H9 (cell line): Measurements from ENCODE around the gene SLC44A3. TPM values are rescaled to one million over a fixed set of nuclear protein-coding genes. Genes with fewer than 3 reads are reported as not detected.

ENCODE experiments used
- DNase-seq: peaks from one replicate; pipeline ENCODE4 v3.0.0-alpha.2; 2017
- H2AFZ ChIP-seq: one replicate; pipeline ENCODE4 v1.6.1; 2013; ENCODE audit warnings: mild to moderate bottlenecking, low read length, control low read depth, moderate library complexity
- H2AK5ac ChIP-seq: 2 replicates; pipeline ENCODE4 v1.6.1; 2013; ENCODE audit warnings: low read length, control low read depth, mixed read lengths; ENCODE audit not compliant: insufficient read length
- H2BK120ac ChIP-seq: one replicate; pipeline ENCODE4 v1.6.1; 2013; ENCODE audit warnings: low read depth, mild to moderate bottlenecking, low read length, control low read depth, inconsistent platforms; ENCODE audit not compliant: poor library complexity, severe bottlenecking
- H2BK12ac ChIP-seq: 2 replicates; pipeline ENCODE4 v1.6.1; 2013; ENCODE audit warnings: low read length, control low read depth, mixed read lengths, low read depth; ENCODE audit not compliant: insufficient read length
- H2BK15ac ChIP-seq: 2 replicates; pipeline ENCODE4 v1.6.1; 2013; ENCODE audit warnings: low read depth, low read length, control low read depth
- H2BK20ac ChIP-seq: one replicate; pipeline ENCODE4 v1.6.1; 2013; ENCODE audit warnings: low read depth, mild to moderate bottlenecking, low read length, control low read depth, inconsistent platforms; ENCODE audit not compliant: poor library complexity, severe bottlenecking
- H2BK5ac ChIP-seq: 2 replicates; pipeline ENCODE4 v1.6.1; 2013; ENCODE audit warnings: low read length, control low read depth, mixed read lengths; ENCODE audit not compliant: insufficient read length
- H3K14ac ChIP-seq: 2 replicates; pipeline ENCODE4 v1.6.1; 2013; ENCODE audit warnings: low read length, control low read depth; ENCODE audit not compliant: insufficient read depth
- H3K18ac ChIP-seq: 2 replicates; pipeline ENCODE4 v1.6.1; 2013; ENCODE audit warnings: low read depth, mild to moderate bottlenecking, mixed read lengths, low read length, control low read depth; ENCODE audit not compliant: insufficient read length
- H3K23ac ChIP-seq: 2 replicates; pipeline ENCODE4 v1.6.1; 2013; ENCODE audit warnings: low read length, control low read depth, mixed read lengths, low read depth; ENCODE audit not compliant: insufficient read length
- H3K23me2 ChIP-seq: 2 replicates; pipeline ENCODE4 v1.6.1; 2013; ENCODE audit warnings: low read depth, mild to moderate bottlenecking, mixed read lengths, low read length, control low read depth; ENCODE audit not compliant: insufficient read length, poor library complexity, severe bottlenecking
- H3K27ac ChIP-seq: 2 replicates; pipeline ENCODE4 v1.5.1; 2013; ENCODE audit warnings: low read length, control low read depth, mixed read lengths, low read depth; ENCODE audit not compliant: insufficient read length
- H3K27me3 ChIP-seq: 2 replicates; pipeline ENCODE4 v1.6.1; 2013; ENCODE audit warnings: low read length, control low read depth, inconsistent platforms; ENCODE audit not compliant: insufficient read depth
- H3K4ac ChIP-seq: 2 replicates; pipeline ENCODE4 v1.6.1; 2013; ENCODE audit warnings: low read depth, mild to moderate bottlenecking, control low read depth, inconsistent platforms, low read length, moderate library complexity
- H3K4me1 ChIP-seq: 2 replicates; pipeline ENCODE4 v1.6.1; 2013; ENCODE audit warnings: low read length, control low read depth, inconsistent platforms; ENCODE audit not compliant: insufficient read depth
- H3K4me2 ChIP-seq: 2 replicates; pipeline ENCODE4 v1.6.1; 2013; ENCODE audit warnings: low read length, control low read depth, mixed read lengths; ENCODE audit not compliant: insufficient read length, insufficient read depth
- H3K56ac ChIP-seq: 2 replicates; pipeline ENCODE4 v1.6.1; 2013; ENCODE audit warnings: low read depth, mild to moderate bottlenecking, mixed read lengths, low read length, control low read depth; ENCODE audit not compliant: insufficient read length
- H3K79me1 ChIP-seq: 2 replicates; pipeline ENCODE4 v1.6.1; 2013; ENCODE audit warnings: low read depth, mild to moderate bottlenecking, moderate library complexity, low read length, control low read depth, inconsistent platforms; ENCODE audit not compliant: insufficient read depth, poor library complexity, severe bottlenecking
- H3K79me2 ChIP-seq: 2 replicates; pipeline ENCODE4 v1.6.1; 2013; ENCODE audit warnings: low read length, control low read depth, inconsistent platforms; ENCODE audit not compliant: insufficient read depth
- H3K9ac ChIP-seq: 2 replicates; pipeline ENCODE4 v1.6.1; 2013; ENCODE audit warnings: low read length, control low read depth, mixed read lengths; ENCODE audit not compliant: insufficient read length; ENCODE audit errors: extremely low read depth
- H3K9me3 ChIP-seq: one replicate; pipeline ENCODE4 v1.6.1; 2013; ENCODE audit warnings: low read depth, low read length, inconsistent platforms; ENCODE audit not compliant: control insufficient read depth
- H3T11ph ChIP-seq: one replicate; pipeline ENCODE4 v1.6.1; 2013; ENCODE audit warnings: mild to moderate bottlenecking, low read length, control low read depth, inconsistent platforms
- H4K20me1 ChIP-seq: one replicate; pipeline ENCODE4 v1.6.1; 2013; ENCODE audit not compliant: control insufficient read depth, insufficient read length, insufficient read depth
- H4K5ac ChIP-seq: 2 replicates; pipeline ENCODE4 v1.6.1; 2013; ENCODE audit warnings: low read depth, mild to moderate bottlenecking, mixed read lengths, low read length, control low read depth; ENCODE audit not compliant: insufficient read length
- H4K8ac ChIP-seq: replicated peaks from 2 replicates; pipeline ENCODE4 v1.6.1; 2013; ENCODE audit warnings: low read length, control low read depth, mixed read lengths, low read depth; ENCODE audit not compliant: insufficient read length
- H4K91ac ChIP-seq: 2 replicates; pipeline ENCODE4 v1.6.1; 2013; ENCODE audit warnings: low read depth, mild to moderate bottlenecking, moderate library complexity, mixed read lengths, low read length, control low read depth; ENCODE audit not compliant: insufficient read length
- H3K27ac Mint-ChIP-seq, 3 experiments: 2 replicates in 2 of 3; 3 replicates in 1 of 3; pipeline ENCODE4 v1.8.0; 2020 to 2021; ENCODE audit warnings: mixed read lengths in 3 of 3, mild to moderate bottlenecking in 1 of 3, moderate library complexity in 1 of 3
- H3K27me3 Mint-ChIP-seq: 2 replicates; pipeline ENCODE4 v1.8.0; 2021; ENCODE audit warnings: low read depth, mild to moderate bottlenecking, moderate library complexity, mixed read lengths
- H3K36me3 Mint-ChIP-seq, 3 experiments: 2 replicates in 2 of 3; 3 replicates in 1 of 3; pipeline ENCODE4 v1.8.0; 2020 to 2021; ENCODE audit warnings: low read depth in 3 of 3, mixed read lengths in 3 of 3; ENCODE audit not compliant: insufficient read depth in 1 of 3
- H3K4me1 Mint-ChIP-seq, 2 experiments: 2 replicates each; pipeline ENCODE4 v1.8.0; 2020; ENCODE audit warnings: mixed read lengths in 2 of 2
- H3K4me3 Mint-ChIP-seq, 2 experiments: 2 replicates in 1 of 2; 3 replicates in 1 of 2; pipeline ENCODE4 v1.8.0; 2020 to 2021; ENCODE audit warnings: mild to moderate bottlenecking in 2 of 2, mixed read lengths in 2 of 2, moderate library complexity in 1 of 2
- H3K9me3 Mint-ChIP-seq, 2 experiments: 2 replicates in 1 of 2; 3 replicates in 1 of 2; pipeline ENCODE4 v1.8.0; 2020; ENCODE audit warnings: mild to moderate bottlenecking in 2 of 2, mixed read lengths in 2 of 2, moderate library complexity in 1 of 2
- WGBS: extraction: QIAGEN DNeasy Blood & Tissue Kit; methylation state at CpG from one replicate; pipeline ENCODE4 v1.1.7; 2013; ENCODE audit warnings: missing lambda C conversion rate, low lambda C conversion rate, mixed read lengths; ENCODE audit not compliant: insufficient read length; ENCODE audit errors: extremely low coverage; 5-methylcytosine and 5-hydroxymethylcytosine counted together
- total RNA-seq: library from RNA; stranded (reverse); gene quantifications from 2 replicates; pipeline ENCODE4 v1.2.1, GENCODE V29; 2021
- TF ChIP-seq, protein P1 (sequence below): fragments of 200-600 bp; sonication (generic); conservative IDR thresholded peaks from 3 replicates; pipeline ENCODE4 v1.8.0; 2021; ENCODE audit warnings: antibody characterized with exemption, mild to moderate bottlenecking

SLC44A3 gene
- total RNA-seq, 1 experiment from 2014 or later, result 5.5 TPM

- H3K18ac ChIP-seq, result no peak overlapping the region
- no peaks in the 10 kb centered on the region for H3K79me1 ChIP-seq
- WGBS, result no CpG with 5 or more reads among the region's 6 CpGs
- H3K4me3 Mint-ChIP-seq, result no peak overlapping the region
- no peaks in the 10 kb centered on the region for H3K27me3 ChIP-seq
- TF ChIP-seq, protein P1, sequence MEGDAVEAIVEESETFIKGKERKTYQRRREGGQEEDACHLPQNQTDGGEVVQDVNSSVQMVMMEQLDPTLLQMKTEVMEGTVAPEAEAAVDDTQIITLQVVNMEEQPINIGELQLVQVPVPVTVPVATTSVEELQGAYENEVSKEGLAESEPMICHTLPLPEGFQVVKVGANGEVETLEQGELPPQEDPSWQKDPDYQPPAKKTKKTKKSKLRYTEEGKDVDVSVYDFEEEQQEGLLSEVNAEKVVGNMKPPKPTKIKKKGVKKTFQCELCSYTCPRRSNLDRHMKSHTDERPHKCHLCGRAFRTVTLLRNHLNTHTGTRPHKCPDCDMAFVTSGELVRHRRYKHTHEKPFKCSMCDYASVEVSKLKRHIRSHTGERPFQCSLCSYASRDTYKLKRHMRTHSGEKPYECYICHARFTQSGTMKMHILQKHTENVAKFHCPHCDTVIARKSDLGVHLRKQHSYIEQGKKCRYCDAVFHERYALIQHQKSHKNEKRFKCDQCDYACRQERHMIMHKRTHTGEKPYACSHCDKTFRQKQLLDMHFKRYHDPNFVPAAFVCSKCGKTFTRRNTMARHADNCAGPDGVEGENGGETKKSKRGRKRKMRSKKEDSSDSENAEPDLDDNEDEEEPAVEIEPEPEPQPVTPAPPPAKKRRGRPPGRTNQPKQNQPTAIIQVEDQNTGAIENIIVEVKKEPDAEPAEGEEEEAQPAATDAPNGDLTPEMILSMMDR, result no peak
- H2BK12ac ChIP-seq, result no peak overlapping the region
- H3K23me2 ChIP-seq, result no peaks in the 10 kb centered on the region
- DNase-seq, result no peak
- H2AK5ac ChIP-seq, result no peak overlapping the region
- H3K27me3 Mint-ChIP-seq, result no peaks in the 10 kb centered on the region
- H3K4me1 Mint-ChIP-seq, result peaks cover 40 to 45% of the 10 kb centered on the region in 2 experiments
- H3K79me2 ChIP-seq, result no peaks in the 10 kb centered on the region
- no peak overlapping the region for H3K4ac ChIP-seq
- H3K36me3 Mint-ChIP-seq, result peaks cover 0 to 5% (median 0%) of the 10 kb centered on the region in 3 experiments; a peak in 2 of 7 replicates
- no peak overlapping the region for H3K56ac ChIP-seq
- no peaks in the 10 kb centered on the region for H3K9me3 ChIP-seq
- no peak overlapping the region for H2BK120ac ChIP-seq
- no peak overlapping the region for H3T11ph ChIP-seq
- no peaks in the 10 kb centered on the region for H3K4me1 ChIP-seq
- H4K5ac ChIP-seq, result no peak overlapping the region
- H3K14ac ChIP-seq, result no peak overlapping the region
- no peak overlapping the region for H3K27ac ChIP-seq
- no peak overlapping the region for H3K4me2 ChIP-seq
- no peak overlapping the region for H3K23ac ChIP-seq
- H4K8ac ChIP-seq, result no peak overlapping the region
- no peak overlapping the region for H2BK20ac ChIP-seq
- H3K27ac Mint-ChIP-seq, result peak overlapping the region in 2 of 3 experiments; percentile 5 to 30; a peak in 1 of 7 replicates
- no peak overlapping the region for H4K91ac ChIP-seq
- H2BK15ac ChIP-seq, result no peak overlapping the region
- no peak overlapping the region for H2BK5ac ChIP-seq
- H4K20me1 ChIP-seq, result no peaks in the 10 kb centered on the region
- no peak overlapping the region for H3K9ac ChIP-seq
- no peaks in the 10 kb centered on the region; a peak in 1 of 5 replicates for H3K9me3 Mint-ChIP-seq
- no peak overlapping the region for H2AFZ ChIP-seq
These were observed 13.7 kb upstream of the SLC44A3 start for GRCh38 chr1:94806441-94806871.
